Psoas muscle (tissue), 8 donors: ENCODE measurements around the gene TSSK6. TPM values are rescaled to one million over a fixed set of nuclear protein-coding genes. Genes with fewer than 3 reads are reported as not detected.
A peak's percentile ranks its signal among the peaks of the same experiment; 100 is the strongest.

Source experiments
- ATAC-seq, 4 donors: fragments of 200-7000 bp; cut with Tn5 transposase; one replicate each; pipeline ENCODE4 v1.9.1; 2020; ENCODE audit warnings: moderate library complexity in 3 of 4, mild to moderate bottlenecking in 2 of 4
- DNase-seq, 2 donors: peaks; one replicate each; pipeline ENCODE4 v3.0.0-alpha.2; 2020
- H3K27ac ChIP-seq: fragments of 200-600 bp; one replicate; pipeline ENCODE4 v1.8.0; 2022
- H3K27me3 ChIP-seq, 3 donors: fragments of 200-600 bp in 1 of 3; one replicate each; pipeline versions ENCODE4 v1.6.1 to v1.8.0; 2013 to 2022; ENCODE audit warnings: low read length in 2 of 3, mild to moderate bottlenecking in 2 of 3, moderate library complexity in 1 of 3; ENCODE audit not compliant: insufficient read depth in 3 of 3
- H3K36me3 ChIP-seq, 2 donors: fragments of 200-600 bp in 1 of 2; one replicate each; pipeline versions ENCODE4 v1.6.1 to v1.8.0; 2013 to 2022; ENCODE audit warnings: low read depth in 1 of 2, mild to moderate bottlenecking in 1 of 2, moderate library complexity in 1 of 2; ENCODE audit not compliant: insufficient read depth in 1 of 2
- H3K4me1 ChIP-seq: fragments of 200-600 bp; one replicate; pipeline ENCODE4 v1.8.0; 2022
- H3K4me3 ChIP-seq: fragments of 200-600 bp; one replicate; pipeline ENCODE4 v1.8.0; 2022; ENCODE audit warnings: mild to moderate bottlenecking
- H3K9me3 ChIP-seq: fragments of 200-600 bp; one replicate; pipeline ENCODE4 v1.8.0; 2022
- CTCF ChIP-seq: fragments of 200-600 bp; IDR thresholded peaks from one replicate; pipeline ENCODE4 v1.8.0; 2022; ENCODE audit warnings: antibody characterized with exemption
- WGBS, 3 donors: extraction: QIAGEN DNeasy Blood & Tissue Kit; methylation state at CpG; one replicate each; pipeline versions ENCODE4 v1.1.6 to v1.1.7; 2013; 5-methylcytosine and 5-hydroxymethylcytosine counted together
- intact Hi-C, 2 donors: fragments of 100-400 bp; cut with DNase I; formaldehyde crosslinking; loops; one replicate each; pipeline versions ENCODE4 v1.11.0 to v1.14.2; 2022
- polyA plus RNA-seq, 3 donors: library from polyadenylated mRNA; stranded (reverse); fragments of 200-250 nt; gene quantifications; one replicate each; pipeline ENCODE4 v1.2.3, GENCODE V29; 2013
- total RNA-seq, 4 donors: library from RNA; stranded (reverse); fragmentation: NEBNext Ultra II Directional in 2 of 4; extraction: Animal tissue kit (Norgen Biotek cat#: 25700) in 2 of 4; gene quantifications; one replicate each; pipeline versions ENCODE4 v1.2.1 to v1.2.4, GENCODE V29; 2021 to 2023
- donor health status: healthy with polysubstance abuse.
- donor health status: DM: no; HTN: no; CAD: no; lungs with moderate emphysema.
- donor health status: Bipolar disorder and iron deficiency.
- donor health status: healthy.
- donor health status: DM: yes; HTN: yes; CAD: no.
- donor health status: DM: no; HTN: no; CAD: no.
- donor health status: DM: no; HTN: no; CAD: no.
- donor health status: DM: yes; HTN: yes; CAD: no.

Gene TSSK6
- total and polyA plus RNA-seq, 7 donors, result 0.37 to 3.2 (median 0.99) TPM; not detected in 1

- H3K9me3 ChIP-seq, result no peaks in the 10 kb centered on the region
- no peaks in the 10 kb centered on the region for H3K4me1 ChIP-seq
- ATAC-seq (no peak), DNase-seq (no peak)
- no peak overlapping the region for H3K27ac ChIP-seq
- H3K36me3 ChIP-seq, result no peaks in the 10 kb centered on the region
- TF ChIP-seq CTCF, result no peak
- WGBS, 3 donors, result 60 to 71% (median 67%) methylated on average over 4 of the region's 4 CpGs
- intact Hi-C loops, result no loop called here
- no peak overlapping the region for H3K4me3 ChIP-seq
- H3K27me3 ChIP-seq, result no peaks in the 10 kb centered on the region
These were observed 44.6 kb upstream of the TSSK6 start for GRCh38 chr19:19559931-19560330.

GRCh38 chr19:19558636-19559035, 43.3 kb upstream of the TSSK6 start:
- DNase-seq (no peak), ATAC-seq (no peak)
- Histone ChIP-seq H3K4me3 (no peak overlapping the region), H3K27ac (no peak overlapping the region), H3K4me1 (no peaks in the 10 kb centered on the region), H3K9me3 (no peaks in the 10 kb centered on the region), H3K36me3 (no peaks in the 10 kb centered on the region), H3K27me3 (no peaks in the 10 kb centered on the region)
- TF ChIP-seq CTCF, result no peak
- intact Hi-C loops, result no loop called here
- 88 to 92% (median 90%) methylated on average over 16 of the region's 16 CpGs for WGBS, 3 donors

- Histone ChIP-seq H3K9me3 (no peaks in the 10 kb centered on the region), H3K36me3 (no peaks in the 10 kb centered on the region), H3K27me3 (no peaks in the 10 kb centered on the region), H3K4me3 (no peak overlapping the region), H3K4me1 (no peaks in the 10 kb centered on the region), H3K27ac (no peak overlapping the region)
- no peak for TF ChIP-seq CTCF
- 71 to 88% (median 77%) methylated on average over 12 to 15 of the region's 15 CpGs for WGBS, 3 donors
- DNase-seq (no peak), ATAC-seq (no peak)
- intact Hi-C loops, result no loop called here
These were observed 42.7 kb upstream of the TSSK6 start for GRCh38 chr19:19558055-19558454.

GRCh38 chr19:19554074-19555023, 39.0 kb upstream of the TSSK6 start:
- H3K36me3 ChIP-seq, result no peaks in the 10 kb centered on the region
- peaks cover 0 to 16% (median 3%) of the 10 kb centered on the region in 3 donors for H3K27me3 ChIP-seq
- WGBS, 3 donors, result 66 to 68% (median 66%) methylated on average over 34 of the region's 34 CpGs
- peak; percentile 54 for TF ChIP-seq CTCF
- ATAC-seq, result peak in 2 of 4 donors; percentile 59 to 64
- H3K9me3 ChIP-seq, result no peaks in the 10 kb centered on the region
- H3K4me1 ChIP-seq, result no peaks in the 10 kb centered on the region
- peak in 1 of 2 donors; percentile 57 for DNase-seq
- intact Hi-C loops, result no loop called here
- no peak overlapping the region for H3K4me3 ChIP-seq
- H3K27ac ChIP-seq, result no peak overlapping the region
